Caco-2 (cell line): ENCODE results near the gene EEF1AKMT2. TPM values are rescaled to one million over a fixed set of nuclear protein-coding genes. Genes with fewer than 3 reads are reported as not detected.

Source experiments
- BruUV-seq: library from RNA; stranded (reverse); fragments of 400-500 nt; replicated peaks from 2 replicates; lab custom pipeline; 2021; lab: Mats Ljungman, UMichigan
- CTCF ChIA-PET: fragments of 300-600 bp; sonication (Branson Sonifier 250); formaldehyde crosslinking; loops from one replicate; lab custom pipeline; 2022; ENCODE audit warnings: antibody characterized with exemption; lab: Charles Lee
- POLR2A ChIA-PET: fragments of 300-600 bp; sonication (Branson Sonifier 250); formaldehyde crosslinking; loops from one replicate; lab custom pipeline; 2022; ENCODE audit warnings: antibody characterized with exemption; lab: Charles Lee
- DNase-seq, 2 experiments: peaks; one replicate each; pipeline versions ENCODE4 v3.0.0 to v3.0.0-alpha.2; 2020 to 2022
- H3K27me3 ChIP-seq: replicated peaks from 2 replicates; pipeline ENCODE4 v1.6.0; 2011; ENCODE audit warnings: low read length; ENCODE audit not compliant: control insufficient read depth, insufficient read depth
- H3K36me3 ChIP-seq: 2 replicates; pipeline ENCODE4 v1.5.1; 2011; ENCODE audit warnings: low read length; ENCODE audit not compliant: control insufficient read depth, insufficient read depth
- H3K4me1 ChIP-seq: fragments of 250-450 bp; sonication (Bioruptor Pico); 2 replicates; pipeline ENCODE4 v1.5.1; 2020; ENCODE audit warnings: mild to moderate bottlenecking
- H3K4me3 ChIP-seq: 2 replicates; pipeline ENCODE4 v1.5.1; 2011; ENCODE audit warnings: low read depth, mild to moderate bottlenecking, control low read depth, low read length
- H3K9me3 ChIP-seq: fragments of 250-450 bp; sonication (Bioruptor Pico); 2 replicates; pipeline ENCODE4 v1.5.1; 2020; ENCODE audit warnings: mild to moderate bottlenecking, moderate library complexity
- H3K27ac Mint-ChIP-seq: one replicate; pipeline ENCODE4 v1.8.0; 2022; ENCODE audit warnings: mixed read lengths; ENCODE audit not compliant: unreplicated experiment
- H3K27me3 Mint-ChIP-seq: one replicate; pipeline ENCODE4 v1.8.0; 2022; ENCODE audit warnings: mixed read lengths; ENCODE audit not compliant: insufficient read depth, unreplicated experiment
- H3K36me3 Mint-ChIP-seq: one replicate; pipeline ENCODE4 v1.8.0; 2022; ENCODE audit warnings: mild to moderate bottlenecking, mixed read lengths; ENCODE audit not compliant: insufficient read depth, unreplicated experiment
- H3K4me1 Mint-ChIP-seq: one replicate; pipeline ENCODE4 v1.8.0; 2022; ENCODE audit warnings: low read depth, mixed read lengths; ENCODE audit not compliant: unreplicated experiment
- H3K4me3 Mint-ChIP-seq: one replicate; pipeline ENCODE4 v1.8.0; 2022; ENCODE audit warnings: mild to moderate bottlenecking, moderate library complexity, mixed read lengths; ENCODE audit not compliant: unreplicated experiment
- H3K9me3 Mint-ChIP-seq: one replicate; pipeline ENCODE4 v1.8.0; 2022; ENCODE audit warnings: mixed read lengths; ENCODE audit not compliant: unreplicated experiment
- intact Hi-C: fragments of 100-400 bp; cut with micrococcal nuclease; formaldehyde crosslinking; loops from one replicate; pipeline ENCODE4 v1.10.0; 2022; ENCODE audit not compliant: unreplicated experiment
- total RNA-seq: library from RNA; stranded (reverse); gene quantifications from 2 replicates; pipeline ENCODE4 v1.2.3, GENCODE V29; 2022
- TF ChIP-seq, protein P1 (sequence below), 2 experiments: fragments of 200-600 bp in 1 of 2; IDR thresholded peaks; 1 replicate in 1 of 2; 2 replicates in 1 of 2; pipeline versions ENCODE4 v1.5.1 to v1.8.0; 2011 to 2022; ENCODE audit warnings: antibody characterized with exemption in 1 of 2, control low read depth in 1 of 2, inconsistent platforms in 1 of 2, low read depth in 1 of 2, low read length in 1 of 2, mild to moderate bottlenecking in 1 of 2, moderate library complexity in 1 of 2; ENCODE audit not compliant: insufficient read depth in 1 of 2, severe bottlenecking in 1 of 2, unreplicated experiment in 1 of 2

Gene EEF1AKMT2
- total RNA-seq, 1 experiment from 2014 or later, result 29.9 TPM

DNA sequence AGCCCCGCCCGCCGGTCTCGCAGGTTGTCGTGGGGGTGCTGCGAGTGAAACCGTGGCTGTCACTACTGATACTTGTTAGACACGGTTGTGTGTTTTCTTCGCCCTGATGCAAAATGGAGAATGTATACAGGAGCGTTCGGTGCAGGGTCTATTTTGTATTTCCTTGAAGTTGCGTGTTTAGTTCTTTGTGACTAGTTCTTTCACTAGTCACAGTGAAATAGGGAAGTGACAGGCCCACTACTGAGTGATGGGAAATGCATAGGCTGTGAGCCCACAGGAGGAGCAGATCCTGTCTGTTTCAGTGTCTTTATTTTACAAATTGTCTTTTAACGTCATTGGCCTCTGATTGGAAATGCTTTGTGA, 10.6 kb upstream of the EEF1AKMT2 start:
- Mint-ChIP-seq H3K9me3 (no peaks in the 10 kb centered on the region), H3K36me3 (peaks cover 5% of the 10 kb centered on the region), H3K4me3 (peak overlapping the region; percentile 95), H3K27me3 (no peaks in the 10 kb centered on the region), H3K4me1 (peaks cover 12% of the 10 kb centered on the region), H3K27ac (peak overlapping the region; percentile 86)
- TF ChIP-seq, protein P1, sequence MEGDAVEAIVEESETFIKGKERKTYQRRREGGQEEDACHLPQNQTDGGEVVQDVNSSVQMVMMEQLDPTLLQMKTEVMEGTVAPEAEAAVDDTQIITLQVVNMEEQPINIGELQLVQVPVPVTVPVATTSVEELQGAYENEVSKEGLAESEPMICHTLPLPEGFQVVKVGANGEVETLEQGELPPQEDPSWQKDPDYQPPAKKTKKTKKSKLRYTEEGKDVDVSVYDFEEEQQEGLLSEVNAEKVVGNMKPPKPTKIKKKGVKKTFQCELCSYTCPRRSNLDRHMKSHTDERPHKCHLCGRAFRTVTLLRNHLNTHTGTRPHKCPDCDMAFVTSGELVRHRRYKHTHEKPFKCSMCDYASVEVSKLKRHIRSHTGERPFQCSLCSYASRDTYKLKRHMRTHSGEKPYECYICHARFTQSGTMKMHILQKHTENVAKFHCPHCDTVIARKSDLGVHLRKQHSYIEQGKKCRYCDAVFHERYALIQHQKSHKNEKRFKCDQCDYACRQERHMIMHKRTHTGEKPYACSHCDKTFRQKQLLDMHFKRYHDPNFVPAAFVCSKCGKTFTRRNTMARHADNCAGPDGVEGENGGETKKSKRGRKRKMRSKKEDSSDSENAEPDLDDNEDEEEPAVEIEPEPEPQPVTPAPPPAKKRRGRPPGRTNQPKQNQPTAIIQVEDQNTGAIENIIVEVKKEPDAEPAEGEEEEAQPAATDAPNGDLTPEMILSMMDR (IDR thresholded peaks at IDR 0.05; ENCODE audit: insufficient read depth in 1 of 2, low read depth in 1 of 2, low read length in 1 of 2, severe bottlenecking in 1 of 2, unreplicated experiment in 1 of 2), result no peak
- H3K27me3 ChIP-seq, result no peaks in the 10 kb centered on the region
- H3K9me3 ChIP-seq, result no peaks in the 10 kb centered on the region
- TSS peak; percentile 52 for BruUV-seq
- intact Hi-C loops, result loop anchor here (5.0 kb wide), 1 partner anchor 115 kb away; no protein-coding TSS in a partner anchor
- POLR2A ChIA-PET, result interaction anchor here (0.6 to 1.3 kb wide), 4 partner anchors 11 to 117 kb away, joined by 3 to 14 read pairs (median 8); partner anchors contain the start of gene EEF1AKMT2
- H3K4me3 ChIP-seq, result peak overlapping the region; percentile 65
- H3K4me1 ChIP-seq, result no peaks in the 10 kb centered on the region; the same call in 1 of the 2 replicates
- DNase-seq, result no peak
- H3K36me3 ChIP-seq, result no peaks in the 10 kb centered on the region
- CTCF ChIA-PET, result interaction anchor here (1.0 kb wide), 2 partner anchors 11 to 61 kb away, joined by 5 read pairs; partner anchors contain the start of gene EEF1AKMT2

DNA sequence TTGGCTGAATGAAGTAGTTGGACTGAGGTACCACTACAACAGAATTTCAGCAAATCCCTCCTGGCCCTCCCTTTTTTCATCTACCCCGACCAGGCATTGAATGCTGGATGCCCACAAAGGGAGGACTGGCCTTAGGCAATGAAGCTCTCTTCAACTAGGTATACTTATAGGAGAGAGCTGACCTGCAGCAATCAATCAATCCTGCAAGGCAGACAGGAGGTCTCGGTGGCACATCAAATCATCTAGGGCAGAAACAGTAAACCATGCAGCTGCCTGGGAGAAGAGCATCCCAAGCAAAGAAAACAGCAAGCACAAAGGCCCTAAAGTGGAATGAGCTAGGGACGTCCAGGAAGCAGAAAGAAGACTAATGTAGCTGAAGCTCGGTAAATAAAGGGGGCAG, 7.5 kb upstream of the EEF1AKMT2 start:
- no peaks in the 10 kb centered on the region; the same call in 1 of the 2 replicates for H3K4me1 ChIP-seq
- H3K36me3 ChIP-seq, result no peaks in the 10 kb centered on the region
- H3K9me3 ChIP-seq, result no peaks in the 10 kb centered on the region
- no peaks in the 10 kb centered on the region for H3K27me3 ChIP-seq
- peaks cover 5% of the 10 kb centered on the region for H3K36me3 Mint-ChIP-seq
- H3K9me3 Mint-ChIP-seq, result no peaks in the 10 kb centered on the region
- H3K4me3 ChIP-seq, result no peak overlapping the region
- ChIA-PET POLR2A (no interaction called here), CTCF (interaction anchor here (0.7 to 1.0 kb wide), 2 partner anchors 24 to 288 kb away, joined by 3 read pairs; no protein-coding TSS in a partner anchor)
- H3K27me3 Mint-ChIP-seq, result no peaks in the 10 kb centered on the region
- H3K27ac Mint-ChIP-seq, result no peak overlapping the region
- intact Hi-C loops, result loop anchor here (2.0 kb wide), 1 partner anchor 54 kb away; the partner anchor contains the start of gene FAM53B
- no TSS peak for BruUV-seq
- DNase-seq, result no peak
- peaks cover 12% of the 10 kb centered on the region for H3K4me1 Mint-ChIP-seq
- H3K4me3 Mint-ChIP-seq, result no peak overlapping the region
- TF ChIP-seq, protein P1 (IDR thresholded peaks at IDR 0.05; ENCODE audit: insufficient read depth in 1 of 2, low read depth in 1 of 2, low read length in 1 of 2, severe bottlenecking in 1 of 2, unreplicated experiment in 1 of 2), result no peak

DNA sequence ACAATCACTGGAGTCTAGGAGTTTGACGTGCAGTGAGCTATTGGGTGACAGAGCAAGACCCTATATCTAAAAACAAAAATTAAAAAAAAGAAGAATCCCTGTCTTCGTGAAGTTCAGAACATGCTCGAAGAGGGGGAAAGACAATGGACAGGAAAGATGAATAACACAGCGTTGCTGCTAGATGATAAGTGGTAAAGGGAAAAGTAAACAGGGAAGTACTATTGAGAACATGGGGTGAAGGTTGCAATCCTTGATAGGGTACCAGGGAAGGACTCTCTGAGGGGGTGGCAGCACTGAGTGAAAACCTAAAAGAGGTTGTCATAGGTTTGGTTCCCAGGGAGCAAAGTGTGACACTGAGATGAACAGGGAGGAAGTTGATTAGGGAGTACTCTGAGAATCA, 7.1 kb upstream of the EEF1AKMT2 start:
- Histone ChIP-seq H3K4me3 (no peak overlapping the region), H3K4me1 (no peaks in the 10 kb centered on the region; the same call in 1 of the 2 replicates), H3K36me3 (no peaks in the 10 kb centered on the region), H3K27me3 (no peaks in the 10 kb centered on the region), H3K9me3 (no peaks in the 10 kb centered on the region)
- ChIA-PET CTCF (interaction anchor here (1.0 kb wide), 1 partner anchor 24 kb away, joined by 3 read pairs; no protein-coding TSS in a partner anchor), POLR2A (no interaction called here)
- no peak for DNase-seq
- H3K4me1 Mint-ChIP-seq, result peaks cover 12% of the 10 kb centered on the region
- no TSS peak for BruUV-seq
- no peak overlapping the region for H3K4me3 Mint-ChIP-seq
- no peaks in the 10 kb centered on the region for H3K27me3 Mint-ChIP-seq
- H3K27ac Mint-ChIP-seq, result no peak overlapping the region
- TF ChIP-seq, protein P1 (IDR thresholded peaks at IDR 0.05; ENCODE audit: insufficient read depth in 1 of 2, low read depth in 1 of 2, low read length in 1 of 2, severe bottlenecking in 1 of 2, unreplicated experiment in 1 of 2), result no peak
- intact Hi-C loops, result loop anchor here (2.0 kb wide), 1 partner anchor 54 kb away; the partner anchor contains the start of gene FAM53B
- peaks cover 5% of the 10 kb centered on the region for H3K36me3 Mint-ChIP-seq
- H3K9me3 Mint-ChIP-seq, result no peaks in the 10 kb centered on the region
